Retinal pigment epithelial cell (primary cell): ENCODE results near the gene FANCI.

ENCODE experiments used
- DNase-seq: peaks from one replicate; pipeline ENCODE4 v3.0.0-alpha.2; 2010; ENCODE audit warnings: low read depth
- H3K4me3 ChIP-seq: 2 replicates; pipeline ENCODE4 v1.5.1; 2011; ENCODE audit warnings: mild to moderate bottlenecking, low read length, control low read depth, moderate library complexity
- TF ChIP-seq, protein P1 (sequence below): conservative IDR thresholded peaks from 2 replicates; pipeline ENCODE4 v1.5.1; 2011; ENCODE audit warnings: low read depth, low read length, control low read depth, inconsistent platforms

FANCI gene

DNA sequence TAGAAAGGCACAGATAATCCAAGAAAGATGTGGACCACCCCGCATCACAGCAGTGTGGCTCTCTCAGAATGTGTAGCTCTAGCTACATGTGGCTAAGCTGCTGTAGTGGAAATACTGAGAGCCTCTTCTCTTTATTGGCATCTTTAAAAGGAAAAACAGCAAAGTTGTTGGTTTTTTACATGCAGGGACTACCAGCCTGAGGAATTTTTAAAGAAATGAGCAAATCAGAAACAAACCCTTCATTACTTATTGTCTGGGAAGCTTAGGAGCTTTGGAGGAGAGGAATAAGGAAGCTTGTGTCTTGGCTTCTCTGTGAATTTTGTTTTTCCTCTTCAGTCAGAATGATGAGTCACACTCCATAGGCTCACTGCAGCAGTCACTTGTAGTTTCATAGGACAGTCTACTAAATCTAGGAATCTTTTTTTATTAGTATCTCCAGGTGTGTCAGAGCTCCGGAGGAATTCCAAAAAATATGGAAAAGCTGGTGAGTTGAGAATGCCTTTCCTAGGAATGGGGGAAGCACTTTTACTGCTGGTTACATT lies 63.3 kb downstream of the FANCI start:
- H3K4me3 ChIP-seq, result no peak overlapping the region
- DNase-seq, result no peak

DNA sequence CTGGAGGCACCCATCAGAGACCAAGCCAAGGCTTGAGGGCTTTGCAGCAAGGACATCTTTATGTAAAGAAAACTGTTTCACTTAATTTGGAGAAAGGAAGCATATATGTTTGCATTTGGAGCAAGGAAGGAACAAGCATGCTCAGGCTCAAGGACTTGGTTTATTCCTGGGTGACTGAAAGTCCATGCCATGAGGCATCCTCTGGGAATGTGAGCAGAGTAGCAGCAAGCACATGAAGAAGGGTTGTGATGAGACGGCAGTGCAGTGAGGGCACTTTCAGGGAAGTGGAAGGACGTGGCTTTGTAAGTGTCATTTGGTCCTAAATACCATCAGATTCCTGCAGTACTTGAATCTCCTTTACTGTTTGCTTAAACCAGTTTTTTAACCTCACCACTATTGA lies 64.0 kb downstream of the FANCI start:
- TF ChIP-seq, protein P1, sequence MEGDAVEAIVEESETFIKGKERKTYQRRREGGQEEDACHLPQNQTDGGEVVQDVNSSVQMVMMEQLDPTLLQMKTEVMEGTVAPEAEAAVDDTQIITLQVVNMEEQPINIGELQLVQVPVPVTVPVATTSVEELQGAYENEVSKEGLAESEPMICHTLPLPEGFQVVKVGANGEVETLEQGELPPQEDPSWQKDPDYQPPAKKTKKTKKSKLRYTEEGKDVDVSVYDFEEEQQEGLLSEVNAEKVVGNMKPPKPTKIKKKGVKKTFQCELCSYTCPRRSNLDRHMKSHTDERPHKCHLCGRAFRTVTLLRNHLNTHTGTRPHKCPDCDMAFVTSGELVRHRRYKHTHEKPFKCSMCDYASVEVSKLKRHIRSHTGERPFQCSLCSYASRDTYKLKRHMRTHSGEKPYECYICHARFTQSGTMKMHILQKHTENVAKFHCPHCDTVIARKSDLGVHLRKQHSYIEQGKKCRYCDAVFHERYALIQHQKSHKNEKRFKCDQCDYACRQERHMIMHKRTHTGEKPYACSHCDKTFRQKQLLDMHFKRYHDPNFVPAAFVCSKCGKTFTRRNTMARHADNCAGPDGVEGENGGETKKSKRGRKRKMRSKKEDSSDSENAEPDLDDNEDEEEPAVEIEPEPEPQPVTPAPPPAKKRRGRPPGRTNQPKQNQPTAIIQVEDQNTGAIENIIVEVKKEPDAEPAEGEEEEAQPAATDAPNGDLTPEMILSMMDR, result no peak
- H3K4me3 ChIP-seq, result no peak overlapping the region
- no peak for DNase-seq

More for the DNA sequence above, 63.3 kb downstream of the FANCI start:
- TF ChIP-seq, protein P1, result no peak

DNA sequence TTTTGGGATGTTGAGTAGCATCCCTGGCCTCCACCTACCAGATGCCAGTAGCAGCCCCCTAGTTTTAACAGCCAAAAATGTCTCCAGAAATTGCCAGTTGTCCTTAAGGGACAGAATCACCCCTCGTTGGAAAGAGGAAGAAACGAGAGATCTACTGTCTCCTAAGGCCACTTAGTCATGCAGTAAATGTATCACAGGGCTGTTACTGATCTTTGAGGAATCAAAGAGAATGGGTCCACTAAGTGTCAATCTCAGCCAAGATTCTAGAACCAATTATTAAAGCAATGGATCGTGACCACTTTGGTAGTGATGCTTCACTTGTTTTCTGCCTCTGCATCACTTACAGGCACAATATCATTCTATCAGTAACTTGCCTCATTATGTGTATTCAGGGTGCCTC lies 64.5 kb downstream of the FANCI start:
- no peak overlapping the region for H3K4me3 ChIP-seq
- TF ChIP-seq, protein P1, result no peak
- DNase-seq, result no peak

DNA sequence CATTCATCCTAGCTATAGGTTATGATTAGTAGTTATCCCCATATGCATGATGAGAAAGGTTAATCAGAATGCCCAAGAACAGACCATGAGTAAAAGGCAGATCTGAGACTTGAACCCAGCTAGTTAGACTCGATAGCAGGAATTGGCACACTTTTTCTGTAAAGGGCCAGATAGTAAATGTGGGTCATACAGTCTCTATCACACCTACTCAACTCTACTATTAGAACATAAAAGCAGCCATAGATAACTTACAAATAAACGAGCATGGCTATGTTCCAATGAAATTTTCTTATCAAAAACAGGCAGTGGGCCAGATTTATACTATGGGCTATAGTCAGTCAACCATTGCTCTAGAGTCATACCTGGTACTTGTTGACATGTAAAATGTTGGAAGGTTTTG lies 66.2 kb downstream of the FANCI start:
- TF ChIP-seq, protein P1, result no peak
- DNase-seq, result no peak
- H3K4me3 ChIP-seq, result no peak overlapping the region

DNA sequence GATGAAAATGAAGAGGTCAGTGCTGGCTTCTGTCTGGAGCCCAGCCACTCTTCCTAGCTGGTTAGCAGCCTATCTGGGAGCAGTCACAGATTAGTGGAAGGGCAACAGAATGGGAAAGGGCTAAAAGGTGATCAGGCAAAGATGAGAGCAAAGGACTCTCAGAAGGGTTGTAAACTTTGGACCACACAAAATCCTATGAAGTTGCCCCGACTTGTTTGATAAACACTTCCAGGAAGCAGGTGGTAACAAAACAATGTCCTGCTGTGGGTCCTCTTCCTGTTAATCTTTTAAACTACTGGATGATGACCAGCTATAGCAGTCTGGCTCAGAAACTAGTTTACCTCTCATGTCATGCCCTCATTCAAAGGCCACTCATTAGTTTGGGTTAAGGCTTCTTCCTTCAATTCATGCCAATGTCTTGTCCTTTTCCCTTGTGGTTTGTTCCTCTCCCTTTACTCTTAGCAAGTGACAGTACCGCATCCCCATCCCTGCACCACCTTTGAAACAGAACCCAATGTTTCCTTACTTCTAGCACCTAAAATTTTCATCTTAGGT lies 71.7 kb downstream of the FANCI start:
- TF ChIP-seq, protein P1, result no peak
- DNase-seq, result no peak
- H3K4me3 ChIP-seq, result no peak overlapping the region

DNA sequence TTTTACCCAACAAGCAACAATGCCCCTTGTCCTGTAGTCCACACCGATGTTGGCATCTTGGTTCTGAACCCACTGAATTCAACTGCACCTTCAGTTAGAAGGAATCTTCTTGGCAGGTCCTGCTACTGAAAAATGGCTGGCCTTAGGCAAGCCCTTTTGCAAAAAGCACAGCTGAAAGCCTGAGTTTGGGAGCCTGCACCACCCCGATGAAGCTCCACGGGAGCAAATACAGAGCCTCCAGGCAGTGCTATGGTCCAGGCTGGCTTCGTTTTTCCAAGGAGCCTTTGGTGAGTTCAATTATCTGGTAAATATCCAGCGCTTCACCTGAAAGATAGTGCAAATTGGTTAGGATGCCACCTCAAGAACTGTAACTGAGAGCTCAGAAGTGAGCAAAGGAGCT lies 72.7 kb downstream of the FANCI start:
- no peak for DNase-seq
- TF ChIP-seq, protein P1, result no peak
- no peak overlapping the region for H3K4me3 ChIP-seq

DNA sequence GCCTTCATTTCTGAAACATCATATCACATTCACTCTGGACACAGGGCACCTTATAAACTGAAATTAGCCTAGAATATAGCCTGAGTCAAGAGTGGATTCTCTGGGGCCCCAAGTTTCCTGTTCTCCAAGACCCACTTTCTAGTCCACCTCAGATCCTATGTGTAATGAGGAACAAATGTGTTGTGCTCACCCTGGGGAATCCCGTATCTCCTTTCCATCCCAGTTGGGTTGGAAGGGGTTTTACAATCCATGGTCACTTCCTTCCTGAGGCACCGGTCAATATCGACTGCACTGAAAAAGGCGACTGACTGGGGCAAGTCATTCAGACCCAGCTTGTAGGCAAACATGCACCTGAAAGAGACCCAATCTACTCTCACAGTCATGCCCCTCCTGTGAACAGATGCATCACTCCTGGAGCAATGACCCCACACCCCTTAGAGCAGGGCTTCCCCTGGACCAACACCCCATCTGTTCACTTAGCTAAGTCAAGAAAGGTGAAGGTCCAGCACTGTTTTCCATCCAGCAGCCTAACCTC lies 73.5 kb downstream of the FANCI start:
- TF ChIP-seq, protein P1, result no peak
- H3K4me3 ChIP-seq, result no peak overlapping the region
- no peak for DNase-seq
